ENCODE results near the gene ZFP69B.

- TF ChIP-seq CTCF (IDR thresholded peaks at IDR 0.05), result no peak
- TF ChIP-seq POLR2A (IDR thresholded peaks at IDR 0.05), result no peak
Measured at GRCh38 chr1:40409467-40409866, 40.8 kb upstream of the ZFP69B start.
